GM12872 (cell line): ENCODE results near the gene NHERF2.

ENCODE experiments used
- TF ChIP-seq, protein P1 (sequence below): IDR thresholded peaks from 3 replicates; pipeline ENCODE4 v1.5.1; 2011; ENCODE audit warnings: low read depth, mild to moderate bottlenecking, low read length, moderate library complexity; ENCODE audit not compliant: insufficient read depth

The NHERF2 gene

DNA sequence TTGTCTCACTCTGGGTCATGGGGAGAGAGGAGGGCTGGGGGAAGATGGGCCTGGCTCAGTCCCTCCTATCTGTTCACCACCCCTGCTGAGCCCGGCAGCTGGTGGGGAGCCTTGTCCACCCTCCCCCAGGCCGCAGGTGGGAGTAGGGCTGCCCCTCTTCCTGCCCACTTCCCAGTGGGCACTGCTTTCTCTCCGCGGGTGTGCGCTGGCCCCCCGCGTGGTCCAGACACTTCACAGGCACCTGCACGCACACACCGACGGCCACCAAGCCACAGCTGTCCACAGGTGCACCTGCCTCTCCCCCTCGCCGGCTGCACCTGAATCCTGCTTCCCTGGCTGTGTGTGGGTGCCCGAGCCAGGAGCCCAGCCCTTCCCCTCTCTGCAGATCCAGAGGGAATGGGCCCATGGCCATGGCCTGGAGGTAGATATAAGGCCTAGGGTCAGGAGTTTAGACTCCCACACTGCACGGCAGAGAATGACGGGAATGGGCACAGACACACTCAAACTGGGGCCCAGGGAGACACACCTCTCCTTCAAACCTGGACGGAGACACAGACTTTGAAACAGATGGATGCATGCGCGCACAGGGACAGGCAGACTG lies 2.0 kb downstream of the NHERF2 start:
- TF ChIP-seq, protein P1, sequence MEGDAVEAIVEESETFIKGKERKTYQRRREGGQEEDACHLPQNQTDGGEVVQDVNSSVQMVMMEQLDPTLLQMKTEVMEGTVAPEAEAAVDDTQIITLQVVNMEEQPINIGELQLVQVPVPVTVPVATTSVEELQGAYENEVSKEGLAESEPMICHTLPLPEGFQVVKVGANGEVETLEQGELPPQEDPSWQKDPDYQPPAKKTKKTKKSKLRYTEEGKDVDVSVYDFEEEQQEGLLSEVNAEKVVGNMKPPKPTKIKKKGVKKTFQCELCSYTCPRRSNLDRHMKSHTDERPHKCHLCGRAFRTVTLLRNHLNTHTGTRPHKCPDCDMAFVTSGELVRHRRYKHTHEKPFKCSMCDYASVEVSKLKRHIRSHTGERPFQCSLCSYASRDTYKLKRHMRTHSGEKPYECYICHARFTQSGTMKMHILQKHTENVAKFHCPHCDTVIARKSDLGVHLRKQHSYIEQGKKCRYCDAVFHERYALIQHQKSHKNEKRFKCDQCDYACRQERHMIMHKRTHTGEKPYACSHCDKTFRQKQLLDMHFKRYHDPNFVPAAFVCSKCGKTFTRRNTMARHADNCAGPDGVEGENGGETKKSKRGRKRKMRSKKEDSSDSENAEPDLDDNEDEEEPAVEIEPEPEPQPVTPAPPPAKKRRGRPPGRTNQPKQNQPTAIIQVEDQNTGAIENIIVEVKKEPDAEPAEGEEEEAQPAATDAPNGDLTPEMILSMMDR, result no peak

DNA sequence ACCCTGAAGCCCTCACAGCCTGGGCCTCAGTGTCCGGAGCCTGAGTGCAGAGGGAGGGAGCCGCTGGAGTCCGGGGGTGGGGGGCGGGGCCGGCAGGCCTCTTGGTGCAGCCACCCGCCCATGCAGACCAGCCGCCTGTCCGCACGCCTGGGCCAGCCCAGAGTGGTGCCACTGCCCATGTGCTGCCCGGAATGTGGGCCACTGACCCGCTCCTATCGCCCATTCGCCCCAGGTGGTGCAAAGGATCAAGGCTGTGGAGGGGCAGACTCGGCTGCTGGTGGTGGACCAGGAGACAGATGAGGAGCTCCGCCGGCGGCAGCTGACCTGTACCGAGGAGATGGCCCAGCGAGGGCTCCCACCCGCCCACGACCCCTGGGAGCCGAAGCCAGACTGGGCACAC lies 2.6 kb downstream of the NHERF2 start:
- TF ChIP-seq, protein P1, result no peak

DNA sequence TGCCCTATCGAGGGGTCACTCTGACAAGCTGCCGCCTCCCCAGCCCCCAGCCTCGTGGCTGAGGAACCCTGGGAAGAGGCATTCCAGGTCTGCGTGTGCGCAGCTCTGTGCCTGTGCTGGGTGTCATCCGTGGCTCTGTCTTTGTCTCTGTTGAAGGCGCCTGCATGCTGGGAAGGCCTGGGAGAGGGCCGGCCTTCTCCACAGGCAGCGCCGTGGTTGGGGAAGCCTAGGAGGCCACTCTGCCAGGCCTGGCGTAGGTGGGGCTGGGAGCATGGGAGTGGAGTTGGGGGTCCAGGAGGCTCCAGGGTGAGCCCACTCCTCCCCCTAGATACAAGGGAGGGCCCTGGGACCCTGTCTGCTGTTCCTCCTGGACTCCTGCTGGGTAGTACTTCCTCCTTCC lies 3.3 kb downstream of the NHERF2 start:
- TF ChIP-seq, protein P1, result no peak

DNA sequence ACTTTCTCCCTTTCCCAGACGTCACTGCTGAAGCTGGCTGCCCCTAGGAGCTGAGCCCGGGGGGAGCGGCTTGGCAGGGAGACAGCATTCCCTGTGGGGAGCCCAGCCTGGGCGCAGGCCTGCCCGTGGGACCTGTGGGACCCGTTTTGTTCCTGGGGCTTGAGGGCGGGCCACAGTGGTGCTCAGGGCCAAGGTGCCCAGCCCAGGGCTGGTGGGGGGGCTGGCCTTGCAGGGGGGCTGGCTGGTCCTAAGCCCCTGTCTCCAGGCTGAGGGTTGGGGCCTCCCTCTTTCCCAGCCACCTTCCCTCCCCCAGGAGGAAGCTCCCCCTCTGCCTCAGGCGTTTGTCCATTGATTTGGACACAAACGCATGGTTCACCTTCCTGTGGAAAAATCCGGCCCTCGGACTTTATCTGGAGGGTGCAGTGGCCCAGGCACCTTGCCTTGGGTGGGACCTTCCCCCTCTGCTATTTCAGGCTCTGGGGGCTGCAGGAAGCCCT lies 4.4 kb downstream of the NHERF2 start:
- TF ChIP-seq, protein P1, result no peak

DNA sequence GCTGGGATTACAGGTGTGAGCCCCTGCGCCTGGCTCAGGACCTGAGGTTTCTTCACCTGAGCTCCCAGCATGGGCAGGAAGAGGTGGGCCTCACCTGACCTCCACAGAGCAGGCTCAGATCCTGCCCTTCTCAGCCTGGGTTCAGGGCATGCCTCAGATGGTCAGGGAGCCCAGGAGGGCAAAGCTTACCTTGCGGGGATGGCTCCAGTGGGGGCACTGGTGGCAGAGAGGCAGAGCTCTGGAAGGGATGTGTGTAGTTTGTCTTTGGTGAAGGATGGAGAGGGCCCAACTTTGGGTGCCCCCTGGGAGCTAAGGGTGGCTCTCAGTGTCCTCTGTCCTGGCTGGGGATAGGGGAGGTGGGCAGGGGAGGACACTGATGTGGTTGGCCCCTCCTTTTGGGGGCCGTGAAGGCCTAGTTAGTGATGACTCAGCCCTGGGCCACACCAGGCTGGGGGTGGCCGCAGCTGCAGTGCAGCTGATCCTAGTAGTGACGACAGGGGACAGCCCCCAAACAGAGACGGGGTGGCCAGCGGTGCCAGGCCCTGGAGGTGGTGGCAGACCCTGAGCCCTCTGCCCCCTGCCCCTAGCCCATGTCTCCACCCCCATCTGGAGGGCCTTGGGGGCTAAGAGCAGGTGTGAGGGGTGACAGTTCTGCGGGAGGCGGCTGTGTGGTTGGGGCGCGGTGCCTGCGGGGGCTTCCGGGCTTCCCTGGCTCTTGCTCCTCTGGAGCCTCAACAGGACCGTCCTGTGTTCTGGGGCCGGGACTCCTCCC lies 5.8 kb downstream of the NHERF2 start:
- TF ChIP-seq, protein P1, result no peak

DNA sequence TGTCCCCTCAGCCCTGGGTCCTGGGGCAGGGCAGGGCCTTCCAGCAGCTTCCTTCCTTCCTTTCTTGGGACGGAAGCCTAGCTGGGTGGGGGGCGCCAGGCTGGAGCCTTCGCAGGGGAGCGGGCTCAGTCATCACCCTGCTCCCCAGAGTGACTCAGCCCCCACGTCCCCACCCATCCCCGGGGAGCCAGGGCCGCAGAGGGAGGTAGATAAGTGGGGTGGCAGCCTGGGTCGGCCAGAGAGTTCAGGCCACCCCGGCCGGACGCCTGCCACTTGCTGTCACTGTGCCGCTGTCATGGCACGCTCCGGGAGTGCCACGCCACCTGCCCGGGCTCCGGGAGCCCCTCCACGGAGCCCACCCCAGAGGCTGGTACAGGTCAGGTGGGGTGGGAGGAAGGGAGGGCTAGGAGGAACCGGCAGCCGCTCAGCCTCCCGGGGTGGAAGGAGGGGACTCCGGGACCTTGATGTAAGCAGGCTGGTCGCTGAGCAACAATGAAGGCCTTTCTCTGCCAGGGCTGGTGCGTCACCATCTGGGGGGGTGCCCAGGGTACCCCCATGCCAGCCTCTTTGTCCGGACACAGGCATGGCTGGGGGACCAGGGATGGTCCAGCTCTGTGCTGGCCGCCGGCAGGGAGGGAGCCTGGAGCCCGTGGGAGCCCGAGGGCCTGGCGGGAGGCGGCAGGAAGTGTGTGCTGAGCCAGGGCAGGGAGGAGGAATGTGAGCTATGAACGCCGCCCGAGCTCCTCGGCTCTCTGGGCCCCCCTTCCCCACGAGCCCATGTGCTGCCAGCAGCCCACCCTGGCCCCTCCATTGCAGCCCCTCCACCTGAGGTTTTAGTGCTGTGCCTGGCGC lies 6.6 kb downstream of the NHERF2 start:
- TF ChIP-seq, protein P1, result no peak
